C4-2B (cell line): ENCODE data around the gene LENG1.

Experiments
- H3K27ac ChIP-seq: fragments of 450-650 bp; 2 replicates; pipeline ENCODE4 v1.5.1; 2017
- CTCF ChIP-seq: fragments of 450-650 bp; conservative IDR thresholded peaks from 2 replicates; pipeline ENCODE4 v1.5.1; 2017; ENCODE audit warnings: mild to moderate bottlenecking
- ZFX ChIP-seq: fragments of 450-650 bp; IDR thresholded peaks from 2 replicates; pipeline ENCODE4 v1.6.1; 2017

LENG1 gene

GRCh38 chr19:54129617-54129996 lies 29.9 kb downstream of the LENG1 start:
- TF ChIP-seq ZFX (no peak), CTCF (no peak)
- H3K27ac ChIP-seq: no peak overlapping the region

- H3K27ac ChIP-seq: no peak overlapping the region
- TF ChIP-seq ZFX (no peak), CTCF (no peak)
Measured at GRCh38 chr19:54128796-54129616, 30.5 kb downstream of the LENG1 start.

- no peak overlapping the region for H3K27ac ChIP-seq
- TF ChIP-seq CTCF (no peak), ZFX (no peak)
Measured at GRCh38 chr19:54128441-54128725, 31.1 kb downstream of the LENG1 start.

GRCh38 chr19:54127688-54128440 lies 31.7 kb downstream of the LENG1 start:
- no peak for TF ChIP-seq CTCF
- TF ChIP-seq ZFX: no peak
- H3K27ac ChIP-seq: no peak overlapping the region

GRCh38 chr19:54125713-54126112 lies 33.8 kb downstream of the LENG1 start:
- H3K27ac ChIP-seq: no peak overlapping the region
- TF ChIP-seq CTCF: no peak
- no peak for TF ChIP-seq ZFX

- no peak for TF ChIP-seq CTCF
- TF ChIP-seq ZFX: no peak
- H3K27ac ChIP-seq: no peak overlapping the region
Measured at GRCh38 chr19:54124393-54124792, 35.1 kb downstream of the LENG1 start.

GRCh38 chr19:54123682-54124081 lies 35.8 kb downstream of the LENG1 start:
- TF ChIP-seq ZFX: no peak
- TF ChIP-seq CTCF: no peak
- H3K27ac ChIP-seq: no peak overlapping the region
